NCI-H1092 (cell line): ENCODE data around the gene GNB1L.
"Not testable (repeated sequence)": the region's sequence is repeated elsewhere in the genome, so short reads cannot be mapped to it uniquely, and the experiment has no call there.

Source experiments
- DNase-seq: peaks from one replicate; lab custom pipeline; 2025; lab: John Stamatoyannopoulos, UW

The GNB1L gene

GRCh38 chr22:19843857-19844376 is 10.8 kb downstream of the GNB1L start:
- DNase-seq: no peak

- no peak for DNase-seq
These were observed 11.4 kb downstream of the GNB1L start for GRCh38 chr22:19843107-19843856.

GRCh38 chr22:19842393-19843106 is 12.1 kb downstream of the GNB1L start:
- DNase-seq: no peak

GRCh38 chr22:19841641-19842392 is 12.9 kb downstream of the GNB1L start:
- no peak for DNase-seq

GRCh38 chr22:19840955-19841640 is 13.6 kb downstream of the GNB1L start:
- DNase-seq: no peak

- DNase-seq: no peak
These were observed 14.6 kb downstream of the GNB1L start for GRCh38 chr22:19840059-19840458.

- DNase-seq: no peak
These were observed 16.8 kb downstream of the GNB1L start for GRCh38 chr22:19837915-19838314.

GRCh38 chr22:19836512-19836911 is 18.2 kb downstream of the GNB1L start:
- DNase-seq: no peak

DNA sequence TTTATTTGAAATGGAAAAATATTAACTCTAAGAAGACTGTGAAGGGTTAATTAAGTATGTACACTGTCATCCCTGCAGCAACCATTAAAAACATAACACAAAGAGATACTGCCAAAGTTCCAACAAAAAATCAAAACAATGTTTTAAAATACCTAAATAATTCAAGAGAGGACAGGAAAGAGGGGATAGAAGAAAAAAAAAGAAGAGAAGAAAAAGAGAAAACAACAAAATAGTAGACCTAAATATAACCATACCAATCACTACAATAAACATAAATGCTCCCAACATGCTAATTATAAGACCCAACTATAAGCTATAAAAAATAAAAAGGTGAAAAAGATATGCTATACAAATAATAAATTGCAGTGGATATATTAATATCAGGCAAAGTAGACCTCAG is 20.1 kb downstream of the GNB1L start:
- DNase-seq: no peak

GRCh38 chr22:19833327-19833726 is 21.3 kb downstream of the GNB1L start:
- DNase-seq: not testable (repeated sequence)

GRCh38 chr22:19832476-19833108 is 22.1 kb downstream of the GNB1L start:
- DNase-seq: no peak

DNA sequence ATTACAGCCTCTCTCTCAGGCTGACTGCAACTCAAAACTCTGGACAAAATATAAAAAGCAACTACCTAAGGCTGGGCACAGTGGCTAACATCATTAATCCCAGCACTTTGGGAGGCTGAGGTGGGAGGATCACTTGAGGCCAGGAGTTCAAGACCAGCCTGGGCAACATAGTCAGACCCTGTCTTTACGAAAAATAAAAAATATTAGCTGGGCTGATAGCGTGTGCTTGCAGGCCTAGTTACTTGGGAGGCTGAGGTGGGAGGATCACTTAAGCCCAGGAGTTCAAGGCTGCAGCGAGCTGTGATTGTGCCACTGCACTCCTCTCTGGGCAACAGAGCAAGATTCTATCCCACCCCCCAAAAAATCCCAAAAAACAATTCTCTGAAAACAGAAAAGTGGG is 22.7 kb downstream of the GNB1L start:
- DNase-seq: not testable (repeated sequence)

DNA sequence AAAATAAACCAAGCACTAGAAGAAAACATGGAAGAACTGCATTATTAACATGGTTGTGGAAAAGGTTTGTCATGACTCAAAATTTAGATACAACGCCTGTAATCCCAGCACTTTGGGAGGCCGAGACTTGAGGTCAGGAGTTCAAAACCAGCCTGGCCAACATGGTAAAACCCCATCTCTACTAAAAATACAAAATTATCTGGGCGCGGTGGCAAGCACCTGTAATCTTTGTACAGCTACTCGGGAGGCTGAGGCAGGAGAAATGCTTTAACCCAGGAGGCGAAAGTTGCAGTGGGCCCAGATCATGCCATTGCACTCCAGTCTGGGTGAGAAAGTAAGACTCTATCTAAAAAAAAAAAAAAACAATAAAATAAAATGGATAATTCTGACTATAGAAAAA is 23.7 kb downstream of the GNB1L start:
- DNase-seq: no peak

GRCh38 chr22:19828035-19828401 is 26.7 kb downstream of the GNB1L start:
- no peak for DNase-seq

GRCh38 chr22:19827341-19828034 is 27.2 kb downstream of the GNB1L start:
- no peak for DNase-seq

DNA sequence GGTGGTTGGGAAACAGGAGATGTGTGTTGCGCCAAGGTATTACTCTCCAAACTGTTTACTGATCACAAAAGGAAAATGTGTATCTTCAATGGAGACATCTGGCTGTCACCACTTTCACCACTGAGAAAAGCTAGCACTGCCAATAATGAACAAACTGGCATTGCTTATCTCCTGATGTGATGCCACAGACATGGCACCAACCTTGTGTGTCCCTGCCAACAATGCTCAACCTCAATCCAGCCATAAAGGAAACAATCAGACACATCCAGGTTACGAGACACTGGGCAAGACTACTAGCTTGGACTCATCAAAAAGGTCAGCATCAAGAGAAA is 28.1 kb downstream of the GNB1L start:
- DNase-seq: no peak

GRCh38 chr22:19825904-19826618 is 28.6 kb downstream of the GNB1L start:
- DNase-seq: no peak

- DNase-seq: no peak
These were observed 29.7 kb downstream of the GNB1L start for GRCh38 chr22:19824926-19825339.

- DNase-seq: no peak
These were observed 30.3 kb downstream of the GNB1L start for GRCh38 chr22:19824212-19824925.

DNA sequence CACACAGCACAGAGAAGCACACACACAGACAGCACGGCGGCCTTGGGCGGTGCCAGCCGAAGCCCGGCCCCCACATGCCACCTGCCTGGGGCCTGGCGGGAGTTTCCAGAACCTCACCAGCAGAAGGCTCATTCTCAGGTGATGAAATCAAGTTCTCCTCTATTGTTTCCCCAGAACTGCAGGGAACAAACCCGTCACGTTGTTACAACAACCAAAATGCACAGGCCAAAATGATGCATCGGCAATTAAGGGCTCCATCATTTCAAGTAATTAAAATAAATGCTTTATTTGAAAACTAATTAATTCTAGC is 30.8 kb downstream of the GNB1L start:
- DNase-seq: no peak
